Measurements from ENCODE around the gene TENM3. TPM values are rescaled to one million over a fixed set of nuclear protein-coding genes. Genes with fewer than 3 reads are reported as not detected.

Gene TENM3
- total RNA-seq, 1 experiment from 2014 or later, result 71.0 TPM

DNA sequence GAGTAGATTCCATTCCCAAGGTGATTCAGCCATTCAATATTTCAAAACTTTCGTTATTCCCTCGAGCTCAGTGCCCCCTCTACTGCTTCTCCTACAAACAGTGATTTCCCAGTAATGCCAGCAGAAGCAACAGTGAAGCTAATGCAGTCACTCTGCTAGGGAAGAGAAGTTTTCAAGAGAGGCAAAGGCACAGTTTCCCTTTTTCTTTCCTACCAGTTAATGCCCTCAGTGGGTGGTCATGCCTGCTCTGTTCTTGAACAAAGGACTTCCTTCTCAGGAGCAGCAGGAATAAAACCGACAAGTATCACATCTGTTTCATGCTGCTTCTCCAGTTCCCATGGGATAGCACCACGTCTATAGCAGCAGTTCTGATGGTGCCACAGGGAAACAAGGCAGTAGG lies 317.2 kb downstream of the TENM3 start (continued):
- TF ChIP-seq, protein P1, sequence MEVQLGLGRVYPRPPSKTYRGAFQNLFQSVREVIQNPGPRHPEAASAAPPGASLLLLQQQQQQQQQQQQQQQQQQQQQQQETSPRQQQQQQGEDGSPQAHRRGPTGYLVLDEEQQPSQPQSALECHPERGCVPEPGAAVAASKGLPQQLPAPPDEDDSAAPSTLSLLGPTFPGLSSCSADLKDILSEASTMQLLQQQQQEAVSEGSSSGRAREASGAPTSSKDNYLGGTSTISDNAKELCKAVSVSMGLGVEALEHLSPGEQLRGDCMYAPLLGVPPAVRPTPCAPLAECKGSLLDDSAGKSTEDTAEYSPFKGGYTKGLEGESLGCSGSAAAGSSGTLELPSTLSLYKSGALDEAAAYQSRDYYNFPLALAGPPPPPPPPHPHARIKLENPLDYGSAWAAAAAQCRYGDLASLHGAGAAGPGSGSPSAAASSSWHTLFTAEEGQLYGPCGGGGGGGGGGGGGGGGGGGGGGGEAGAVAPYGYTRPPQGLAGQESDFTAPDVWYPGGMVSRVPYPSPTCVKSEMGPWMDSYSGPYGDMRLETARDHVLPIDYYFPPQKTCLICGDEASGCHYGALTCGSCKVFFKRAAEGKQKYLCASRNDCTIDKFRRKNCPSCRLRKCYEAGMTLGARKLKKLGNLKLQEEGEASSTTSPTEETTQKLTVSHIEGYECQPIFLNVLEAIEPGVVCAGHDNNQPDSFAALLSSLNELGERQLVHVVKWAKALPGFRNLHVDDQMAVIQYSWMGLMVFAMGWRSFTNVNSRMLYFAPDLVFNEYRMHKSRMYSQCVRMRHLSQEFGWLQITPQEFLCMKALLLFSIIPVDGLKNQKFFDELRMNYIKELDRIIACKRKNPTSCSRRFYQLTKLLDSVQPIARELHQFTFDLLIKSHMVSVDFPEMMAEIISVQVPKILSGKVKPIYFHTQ (CRISPR knock-in tag; IDR thresholded peaks at IDR 0.05), result no peak
- TF ChIP-seq, protein P2, sequence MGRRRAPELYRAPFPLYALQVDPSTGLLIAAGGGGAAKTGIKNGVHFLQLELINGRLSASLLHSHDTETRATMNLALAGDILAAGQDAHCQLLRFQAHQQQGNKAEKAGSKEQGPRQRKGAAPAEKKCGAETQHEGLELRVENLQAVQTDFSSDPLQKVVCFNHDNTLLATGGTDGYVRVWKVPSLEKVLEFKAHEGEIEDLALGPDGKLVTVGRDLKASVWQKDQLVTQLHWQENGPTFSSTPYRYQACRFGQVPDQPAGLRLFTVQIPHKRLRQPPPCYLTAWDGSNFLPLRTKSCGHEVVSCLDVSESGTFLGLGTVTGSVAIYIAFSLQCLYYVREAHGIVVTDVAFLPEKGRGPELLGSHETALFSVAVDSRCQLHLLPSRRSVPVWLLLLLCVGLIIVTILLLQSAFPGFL (CRISPR knock-in tag; IDR thresholded peaks at IDR 0.05; ENCODE audit: borderline replicate concordance), result no peak
- no peak for TF ChIP-seq FOXP1 (CRISPR knock-in tag; IDR thresholded peaks at IDR 0.05; ENCODE audit: borderline replicate concordance)
- TF ChIP-seq, protein P3, sequence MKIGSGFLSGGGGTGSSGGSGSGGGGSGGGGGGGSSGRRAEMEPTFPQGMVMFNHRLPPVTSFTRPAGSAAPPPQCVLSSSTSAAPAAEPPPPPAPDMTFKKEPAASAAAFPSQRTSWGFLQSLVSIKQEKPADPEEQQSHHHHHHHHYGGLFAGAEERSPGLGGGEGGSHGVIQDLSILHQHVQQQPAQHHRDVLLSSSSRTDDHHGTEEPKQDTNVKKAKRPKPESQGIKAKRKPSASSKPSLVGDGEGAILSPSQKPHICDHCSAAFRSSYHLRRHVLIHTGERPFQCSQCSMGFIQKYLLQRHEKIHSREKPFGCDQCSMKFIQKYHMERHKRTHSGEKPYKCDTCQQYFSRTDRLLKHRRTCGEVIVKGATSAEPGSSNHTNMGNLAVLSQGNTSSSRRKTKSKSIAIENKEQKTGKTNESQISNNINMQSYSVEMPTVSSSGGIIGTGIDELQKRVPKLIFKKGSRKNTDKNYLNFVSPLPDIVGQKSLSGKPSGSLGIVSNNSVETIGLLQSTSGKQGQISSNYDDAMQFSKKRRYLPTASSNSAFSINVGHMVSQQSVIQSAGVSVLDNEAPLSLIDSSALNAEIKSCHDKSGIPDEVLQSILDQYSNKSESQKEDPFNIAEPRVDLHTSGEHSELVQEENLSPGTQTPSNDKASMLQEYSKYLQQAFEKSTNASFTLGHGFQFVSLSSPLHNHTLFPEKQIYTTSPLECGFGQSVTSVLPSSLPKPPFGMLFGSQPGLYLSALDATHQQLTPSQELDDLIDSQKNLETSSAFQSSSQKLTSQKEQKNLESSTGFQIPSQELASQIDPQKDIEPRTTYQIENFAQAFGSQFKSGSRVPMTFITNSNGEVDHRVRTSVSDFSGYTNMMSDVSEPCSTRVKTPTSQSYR (CRISPR knock-in tag; IDR thresholded peaks at IDR 0.05), result no peak
- 0 out of 2 replicates have a peak, but pooled peaks have one; percentile 30 for TF ChIP-seq ZNF138 (CRISPR knock-in tag; conservative IDR thresholded peaks at IDR 0.05)
- TF ChIP-seq, protein P4, sequence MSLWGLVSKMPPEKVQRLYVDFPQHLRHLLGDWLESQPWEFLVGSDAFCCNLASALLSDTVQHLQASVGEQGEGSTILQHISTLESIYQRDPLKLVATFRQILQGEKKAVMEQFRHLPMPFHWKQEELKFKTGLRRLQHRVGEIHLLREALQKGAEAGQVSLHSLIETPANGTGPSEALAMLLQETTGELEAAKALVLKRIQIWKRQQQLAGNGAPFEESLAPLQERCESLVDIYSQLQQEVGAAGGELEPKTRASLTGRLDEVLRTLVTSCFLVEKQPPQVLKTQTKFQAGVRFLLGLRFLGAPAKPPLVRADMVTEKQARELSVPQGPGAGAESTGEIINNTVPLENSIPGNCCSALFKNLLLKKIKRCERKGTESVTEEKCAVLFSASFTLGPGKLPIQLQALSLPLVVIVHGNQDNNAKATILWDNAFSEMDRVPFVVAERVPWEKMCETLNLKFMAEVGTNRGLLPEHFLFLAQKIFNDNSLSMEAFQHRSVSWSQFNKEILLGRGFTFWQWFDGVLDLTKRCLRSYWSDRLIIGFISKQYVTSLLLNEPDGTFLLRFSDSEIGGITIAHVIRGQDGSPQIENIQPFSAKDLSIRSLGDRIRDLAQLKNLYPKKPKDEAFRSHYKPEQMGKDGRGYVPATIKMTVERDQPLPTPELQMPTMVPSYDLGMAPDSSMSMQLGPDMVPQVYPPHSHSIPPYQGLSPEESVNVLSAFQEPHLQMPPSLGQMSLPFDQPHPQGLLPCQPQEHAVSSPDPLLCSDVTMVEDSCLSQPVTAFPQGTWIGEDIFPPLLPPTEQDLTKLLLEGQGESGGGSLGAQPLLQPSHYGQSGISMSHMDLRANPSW (CRISPR knock-in tag; conservative IDR thresholded peaks at IDR 0.05; ENCODE audit: low read depth), result no peak
- TF ChIP-seq, protein P5, sequence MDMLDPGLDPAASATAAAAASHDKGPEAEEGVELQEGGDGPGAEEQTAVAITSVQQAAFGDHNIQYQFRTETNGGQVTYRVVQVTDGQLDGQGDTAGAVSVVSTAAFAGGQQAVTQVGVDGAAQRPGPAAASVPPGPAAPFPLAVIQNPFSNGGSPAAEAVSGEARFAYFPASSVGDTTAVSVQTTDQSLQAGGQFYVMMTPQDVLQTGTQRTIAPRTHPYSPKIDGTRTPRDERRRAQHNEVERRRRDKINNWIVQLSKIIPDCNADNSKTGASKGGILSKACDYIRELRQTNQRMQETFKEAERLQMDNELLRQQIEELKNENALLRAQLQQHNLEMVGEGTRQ (CRISPR knock-in tag; IDR thresholded peaks at IDR 0.05), result no peak
- TF ChIP-seq EMX1 (CRISPR knock-in tag; IDR thresholded peaks at IDR 0.05), result no peak
- TF ChIP-seq NR1H2 (CRISPR knock-in tag; IDR thresholded peaks at IDR 0.05), result no peak
- no peak for TF ChIP-seq KAT7 (CRISPR knock-in tag; IDR thresholded peaks at IDR 0.05; ENCODE audit: borderline replicate concordance)
- TF ChIP-seq JAZF1 (CRISPR knock-in tag; IDR thresholded peaks at IDR 0.05), result no peak
- TF ChIP-seq NR3C1 (CRISPR knock-in tag; conservative IDR thresholded peaks at IDR 0.05; ENCODE audit: low read depth), result 0 out of 2 replicates have a peak, but pooled peaks have one; percentile 39
- TF ChIP-seq, protein P6, sequence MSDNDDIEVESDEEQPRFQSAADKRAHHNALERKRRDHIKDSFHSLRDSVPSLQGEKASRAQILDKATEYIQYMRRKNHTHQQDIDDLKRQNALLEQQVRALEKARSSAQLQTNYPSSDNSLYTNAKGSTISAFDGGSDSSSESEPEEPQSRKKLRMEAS (CRISPR knock-in tag; IDR thresholded peaks at IDR 0.05), result no peak
- TF ChIP-seq, protein P7, sequence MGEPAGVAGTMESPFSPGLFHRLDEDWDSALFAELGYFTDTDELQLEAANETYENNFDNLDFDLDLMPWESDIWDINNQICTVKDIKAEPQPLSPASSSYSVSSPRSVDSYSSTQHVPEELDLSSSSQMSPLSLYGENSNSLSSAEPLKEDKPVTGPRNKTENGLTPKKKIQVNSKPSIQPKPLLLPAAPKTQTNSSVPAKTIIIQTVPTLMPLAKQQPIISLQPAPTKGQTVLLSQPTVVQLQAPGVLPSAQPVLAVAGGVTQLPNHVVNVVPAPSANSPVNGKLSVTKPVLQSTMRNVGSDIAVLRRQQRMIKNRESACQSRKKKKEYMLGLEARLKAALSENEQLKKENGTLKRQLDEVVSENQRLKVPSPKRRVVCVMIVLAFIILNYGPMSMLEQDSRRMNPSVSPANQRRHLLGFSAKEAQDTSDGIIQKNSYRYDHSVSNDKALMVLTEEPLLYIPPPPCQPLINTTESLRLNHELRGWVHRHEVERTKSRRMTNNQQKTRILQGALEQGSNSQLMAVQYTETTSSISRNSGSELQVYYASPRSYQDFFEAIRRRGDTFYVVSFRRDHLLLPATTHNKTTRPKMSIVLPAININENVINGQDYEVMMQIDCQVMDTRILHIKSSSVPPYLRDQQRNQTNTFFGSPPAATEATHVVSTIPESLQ (CRISPR knock-in tag; IDR thresholded peaks at IDR 0.05), result no peak
- TF ChIP-seq, protein P8, sequence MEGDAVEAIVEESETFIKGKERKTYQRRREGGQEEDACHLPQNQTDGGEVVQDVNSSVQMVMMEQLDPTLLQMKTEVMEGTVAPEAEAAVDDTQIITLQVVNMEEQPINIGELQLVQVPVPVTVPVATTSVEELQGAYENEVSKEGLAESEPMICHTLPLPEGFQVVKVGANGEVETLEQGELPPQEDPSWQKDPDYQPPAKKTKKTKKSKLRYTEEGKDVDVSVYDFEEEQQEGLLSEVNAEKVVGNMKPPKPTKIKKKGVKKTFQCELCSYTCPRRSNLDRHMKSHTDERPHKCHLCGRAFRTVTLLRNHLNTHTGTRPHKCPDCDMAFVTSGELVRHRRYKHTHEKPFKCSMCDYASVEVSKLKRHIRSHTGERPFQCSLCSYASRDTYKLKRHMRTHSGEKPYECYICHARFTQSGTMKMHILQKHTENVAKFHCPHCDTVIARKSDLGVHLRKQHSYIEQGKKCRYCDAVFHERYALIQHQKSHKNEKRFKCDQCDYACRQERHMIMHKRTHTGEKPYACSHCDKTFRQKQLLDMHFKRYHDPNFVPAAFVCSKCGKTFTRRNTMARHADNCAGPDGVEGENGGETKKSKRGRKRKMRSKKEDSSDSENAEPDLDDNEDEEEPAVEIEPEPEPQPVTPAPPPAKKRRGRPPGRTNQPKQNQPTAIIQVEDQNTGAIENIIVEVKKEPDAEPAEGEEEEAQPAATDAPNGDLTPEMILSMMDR (IDR thresholded peaks at IDR 0.05), result no peak
- no peak for TF ChIP-seq ZNF219 (CRISPR knock-in tag; IDR thresholded peaks at IDR 0.05; ENCODE audit: borderline replicate concordance)
- TF ChIP-seq TEAD1 (CRISPR knock-in tag; IDR thresholded peaks at IDR 0.05), result peak; percentile 97
- no peak for TF ChIP-seq MXD4 (CRISPR knock-in tag; IDR thresholded peaks at IDR 0.05; ENCODE audit: borderline replicate concordance)
- TF ChIP-seq SMAD3 (CRISPR knock-in tag; IDR thresholded peaks at IDR 0.05; ENCODE audit: borderline replicate concordance), result no peak
- TF ChIP-seq ESRRA (CRISPR knock-in tag; IDR thresholded peaks at IDR 0.05; ENCODE audit: borderline replicate concordance), result no peak
- TF ChIP-seq ELF4 (CRISPR knock-in tag; IDR thresholded peaks at IDR 0.05; ENCODE audit: low read depth), result no peak
- TF ChIP-seq, protein P9, sequence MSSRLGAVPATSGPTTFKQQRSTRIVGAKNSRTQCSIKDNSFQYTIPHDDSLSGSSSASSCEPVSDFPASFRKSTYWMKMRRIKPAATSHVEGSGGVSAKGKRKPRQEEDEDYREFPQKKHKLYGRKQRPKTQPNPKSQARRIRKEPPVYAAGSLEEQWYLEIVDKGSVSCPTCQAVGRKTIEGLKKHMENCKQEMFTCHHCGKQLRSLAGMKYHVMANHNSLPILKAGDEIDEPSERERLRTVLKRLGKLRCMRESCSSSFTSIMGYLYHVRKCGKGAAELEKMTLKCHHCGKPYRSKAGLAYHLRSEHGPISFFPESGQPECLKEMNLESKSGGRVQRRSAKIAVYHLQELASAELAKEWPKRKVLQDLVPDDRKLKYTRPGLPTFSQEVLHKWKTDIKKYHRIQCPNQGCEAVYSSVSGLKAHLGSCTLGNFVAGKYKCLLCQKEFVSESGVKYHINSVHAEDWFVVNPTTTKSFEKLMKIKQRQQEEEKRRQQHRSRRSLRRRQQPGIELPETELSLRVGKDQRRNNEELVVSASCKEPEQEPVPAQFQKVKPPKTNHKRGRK (CRISPR knock-in tag; IDR thresholded peaks at IDR 0.05; ENCODE audit: borderline replicate concordance), result no peak
